Progenitor cell of endocrine pancreas (in vitro differentiated cells): ENCODE data around the gene ENHO. TPM values are rescaled to one million over a fixed set of nuclear protein-coding genes. Genes with fewer than 3 reads are reported as not detected.

Experiments used
- DNase-seq: peaks from one replicate; pipeline ENCODE4 v3.0.0; 2021; ENCODE audit warnings: low spot score; ENCODE audit not compliant: unreplicated experiment
- H3K27ac Mint-ChIP-seq: 2 replicates; pipeline ENCODE4 v1.8.0; 2021; ENCODE audit warnings: mild to moderate bottlenecking, moderate library complexity, mixed read lengths
- H3K27me3 Mint-ChIP-seq: 2 replicates; pipeline ENCODE4 v1.8.0; 2021; ENCODE audit warnings: mixed read lengths
- H3K36me3 Mint-ChIP-seq: 2 replicates; pipeline ENCODE4 v1.8.0; 2022; ENCODE audit warnings: mixed read lengths; ENCODE audit not compliant: insufficient read depth
- H3K4me1 Mint-ChIP-seq: 2 replicates; pipeline ENCODE4 v1.8.0; 2021; ENCODE audit warnings: low read depth, mixed read lengths
- H3K4me3 Mint-ChIP-seq: 2 replicates; pipeline ENCODE4 v1.8.0; 2021; ENCODE audit warnings: low read depth, mild to moderate bottlenecking, moderate library complexity, mixed read lengths
- H3K9me3 Mint-ChIP-seq: 2 replicates; pipeline ENCODE4 v1.8.0; 2021; ENCODE audit warnings: low read depth, mixed read lengths
- CTCF ChIP-seq: fragments of 200-600 bp; sonication (generic); IDR thresholded peaks from one replicate; pipeline ENCODE4 v1.5.0; 2021; ENCODE audit warnings: antibody characterized with exemption, mild to moderate bottlenecking; ENCODE audit not compliant: unreplicated experiment
- total RNA-seq: library from RNA; stranded (reverse); gene quantifications from 2 replicates; pipeline ENCODE4 v1.2.1, GENCODE V29; 2021

ENHO gene
- total RNA-seq, 1 donor from 2014 or later: 4.0 TPM

GRCh38 chr9:34506623-34507022 is 16.2 kb downstream of the ENHO start:
- DNase-seq: no peak
- Mint-ChIP-seq H3K27me3 (peaks cover 46% of the 10 kb centered on the region), H3K4me1 (peaks cover 8% of the 10 kb centered on the region), H3K36me3 (no peaks in the 10 kb centered on the region), H3K9me3 (no peaks in the 10 kb centered on the region), H3K4me3 (no peak overlapping the region), H3K27ac (no peak overlapping the region)
- no peak for TF ChIP-seq CTCF

- H3K9me3 Mint-ChIP-seq: no peaks in the 10 kb centered on the region
- no peaks in the 10 kb centered on the region for H3K36me3 Mint-ChIP-seq
- peaks cover 8% of the 10 kb centered on the region for H3K4me1 Mint-ChIP-seq
- TF ChIP-seq CTCF: no peak
- DNase-seq: no peak
- H3K27ac Mint-ChIP-seq: no peak overlapping the region
- no peak overlapping the region for H3K4me3 Mint-ChIP-seq
- H3K27me3 Mint-ChIP-seq: peaks cover 46% of the 10 kb centered on the region
Observed at GRCh38 chr9:34505370-34506120, 17.2 kb downstream of the ENHO start.

- peaks cover 43% of the 10 kb centered on the region for H3K27me3 Mint-ChIP-seq
- no peaks in the 10 kb centered on the region for H3K9me3 Mint-ChIP-seq
- H3K4me1 Mint-ChIP-seq: no peaks in the 10 kb centered on the region
- no peak overlapping the region for H3K4me3 Mint-ChIP-seq
- no peaks in the 10 kb centered on the region for H3K36me3 Mint-ChIP-seq
- H3K27ac Mint-ChIP-seq: no peak overlapping the region
- no peak for TF ChIP-seq CTCF
- DNase-seq: no peak
Observed at GRCh38 chr9:34503406-34503805, 19.4 kb downstream of the ENHO start.

GRCh38 chr9:34502891-34503290 is 19.9 kb downstream of the ENHO start:
- H3K9me3 Mint-ChIP-seq: no peaks in the 10 kb centered on the region
- H3K36me3 Mint-ChIP-seq: no peaks in the 10 kb centered on the region
- no peaks in the 10 kb centered on the region for H3K4me1 Mint-ChIP-seq
- no peak for DNase-seq
- TF ChIP-seq CTCF: no peak
- peaks cover 46% of the 10 kb centered on the region for H3K27me3 Mint-ChIP-seq
- H3K27ac Mint-ChIP-seq: no peak overlapping the region
- H3K4me3 Mint-ChIP-seq: no peak overlapping the region

- Mint-ChIP-seq H3K27me3 (peaks cover 50% of the 10 kb centered on the region), H3K36me3 (no peaks in the 10 kb centered on the region), H3K27ac (no peak overlapping the region), H3K4me1 (no peaks in the 10 kb centered on the region), H3K9me3 (no peaks in the 10 kb centered on the region), H3K4me3 (no peak overlapping the region)
- DNase-seq: no peak
- no peak for TF ChIP-seq CTCF
Observed at GRCh38 chr9:34502471-34502870, 20.3 kb downstream of the ENHO start.
